ENCODE results near the gene RNF213. TPM values are rescaled to one million over a fixed set of nuclear protein-coding genes. Genes with fewer than 3 reads are reported as not detected.

Gene RNF213
- total and polyA plus RNA-seq, 4 donors: 18.2 to 104 (median 33.5) TPM

- TF ChIP-seq, protein P1, sequence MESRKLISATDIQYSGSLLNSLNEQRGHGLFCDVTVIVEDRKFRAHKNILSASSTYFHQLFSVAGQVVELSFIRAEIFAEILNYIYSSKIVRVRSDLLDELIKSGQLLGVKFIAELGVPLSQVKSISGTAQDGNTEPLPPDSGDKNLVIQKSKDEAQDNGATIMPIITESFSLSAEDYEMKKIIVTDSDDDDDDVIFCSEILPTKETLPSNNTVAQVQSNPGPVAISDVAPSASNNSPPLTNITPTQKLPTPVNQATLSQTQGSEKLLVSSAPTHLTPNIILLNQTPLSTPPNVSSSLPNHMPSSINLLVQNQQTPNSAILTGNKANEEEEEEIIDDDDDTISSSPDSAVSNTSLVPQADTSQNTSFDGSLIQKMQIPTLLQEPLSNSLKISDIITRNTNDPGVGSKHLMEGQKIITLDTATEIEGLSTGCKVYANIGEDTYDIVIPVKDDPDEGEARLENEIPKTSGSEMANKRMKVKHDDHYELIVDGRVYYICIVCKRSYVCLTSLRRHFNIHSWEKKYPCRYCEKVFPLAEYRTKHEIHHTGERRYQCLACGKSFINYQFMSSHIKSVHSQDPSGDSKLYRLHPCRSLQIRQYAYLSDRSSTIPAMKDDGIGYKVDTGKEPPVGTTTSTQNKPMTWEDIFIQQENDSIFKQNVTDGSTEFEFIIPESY (IDR thresholded peaks at IDR 0.05): no peak
- no peak for TF ChIP-seq ATF3 (IDR thresholded peaks at IDR 0.05)
- no peak for TF ChIP-seq TAF1 (conservative IDR thresholded peaks at IDR 0.05)
Measured at GRCh38 chr17:80381416-80381923, 120.8 kb downstream of the RNF213 start (continued).

DNA sequence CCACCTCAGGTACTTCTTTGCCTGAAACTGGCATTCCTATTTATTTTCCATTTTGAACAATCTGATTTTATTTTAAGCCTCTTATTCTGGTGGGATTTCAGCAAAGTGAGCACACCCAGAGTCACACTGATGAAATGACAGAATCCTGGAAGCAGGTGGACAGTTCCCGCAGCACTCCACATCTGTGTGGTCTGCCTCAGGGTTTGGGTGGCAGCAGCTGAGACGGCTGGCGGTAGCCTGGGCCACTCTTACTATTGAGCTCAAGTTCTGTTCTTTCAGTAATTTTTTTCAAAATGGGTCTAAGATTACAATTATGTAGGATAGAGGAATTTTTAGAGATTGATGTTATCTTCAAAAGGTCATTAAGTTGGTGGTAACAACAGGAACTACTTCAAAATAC, 121.8 kb downstream of the RNF213 start:
- Histone ChIP-seq H3K4me1 (ENCODE audit: control insufficient read depth in 4 of 4, insufficient read depth in 4 of 4, low read length in 3 of 4) (no peaks in the 10 kb centered on the region), H3K27ac (ENCODE audit: low read depth in 1 of 2, low read length in 2 of 2) (no peak overlapping the region), H3K27me3 (ENCODE audit: control insufficient read depth in 4 of 4, insufficient read depth in 4 of 4, low read length in 3 of 4) (no peaks in the 10 kb centered on the region), H3K9ac (ENCODE audit: low read depth in 1 of 2, low read length in 2 of 2) (no peak overlapping the region), H3K4me3 (ENCODE audit: low read depth in 1 of 3, low read length in 3 of 3) (no peak overlapping the region), H3K9me3 (ENCODE audit: control insufficient read depth in 4 of 4, low read length in 3 of 4) (no peaks in the 10 kb centered on the region), H3K36me3 (ENCODE audit: control insufficient read depth in 4 of 4, insufficient read depth in 3 of 4, low read depth in 1 of 4, low read length in 3 of 4) (peaks cover 14 to 97% (median 83%) of the 10 kb centered on the region in 4 donors)
- TF ChIP-seq RXRA (IDR thresholded peaks at IDR 0.05) (no peak), NR2F2 (IDR thresholded peaks at IDR 0.05) (no peak), FOXA1 (IDR thresholded peaks at IDR 0.05) (no peak), REST (IDR thresholded peaks at IDR 0.05) (no peak), YY1 (IDR thresholded peaks at IDR 0.05) (no peak)
- TF ChIP-seq, protein P2, sequence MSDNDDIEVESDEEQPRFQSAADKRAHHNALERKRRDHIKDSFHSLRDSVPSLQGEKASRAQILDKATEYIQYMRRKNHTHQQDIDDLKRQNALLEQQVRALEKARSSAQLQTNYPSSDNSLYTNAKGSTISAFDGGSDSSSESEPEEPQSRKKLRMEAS (IDR thresholded peaks at IDR 0.05): no peak
- TF ChIP-seq, protein P3, sequence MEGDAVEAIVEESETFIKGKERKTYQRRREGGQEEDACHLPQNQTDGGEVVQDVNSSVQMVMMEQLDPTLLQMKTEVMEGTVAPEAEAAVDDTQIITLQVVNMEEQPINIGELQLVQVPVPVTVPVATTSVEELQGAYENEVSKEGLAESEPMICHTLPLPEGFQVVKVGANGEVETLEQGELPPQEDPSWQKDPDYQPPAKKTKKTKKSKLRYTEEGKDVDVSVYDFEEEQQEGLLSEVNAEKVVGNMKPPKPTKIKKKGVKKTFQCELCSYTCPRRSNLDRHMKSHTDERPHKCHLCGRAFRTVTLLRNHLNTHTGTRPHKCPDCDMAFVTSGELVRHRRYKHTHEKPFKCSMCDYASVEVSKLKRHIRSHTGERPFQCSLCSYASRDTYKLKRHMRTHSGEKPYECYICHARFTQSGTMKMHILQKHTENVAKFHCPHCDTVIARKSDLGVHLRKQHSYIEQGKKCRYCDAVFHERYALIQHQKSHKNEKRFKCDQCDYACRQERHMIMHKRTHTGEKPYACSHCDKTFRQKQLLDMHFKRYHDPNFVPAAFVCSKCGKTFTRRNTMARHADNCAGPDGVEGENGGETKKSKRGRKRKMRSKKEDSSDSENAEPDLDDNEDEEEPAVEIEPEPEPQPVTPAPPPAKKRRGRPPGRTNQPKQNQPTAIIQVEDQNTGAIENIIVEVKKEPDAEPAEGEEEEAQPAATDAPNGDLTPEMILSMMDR (IDR thresholded peaks at IDR 0.05; ENCODE audit: low read depth, low read length, missing input control): no peak
- DNase-seq (ENCODE audit: low spot score): no peak
- 98% methylated on average over 3 of the region's 3 CpGs for WGBS

- H3K27me3 ChIP-seq (ENCODE audit: control insufficient read depth in 4 of 4, insufficient read depth in 4 of 4, low read length in 3 of 4): no peaks in the 10 kb centered on the region
- no peak for TF ChIP-seq EGR1 (IDR thresholded peaks at IDR 0.05; ENCODE audit: low read depth in 2 of 2)
- no peak for TF ChIP-seq HNF4A (conservative IDR thresholded peaks at IDR 0.05)
- TF ChIP-seq NR2F2 (IDR thresholded peaks at IDR 0.05): no peak
- TF ChIP-seq, protein P3 (IDR thresholded peaks at IDR 0.05; ENCODE audit: low read depth, low read length, missing input control): no peak
- TF ChIP-seq GABPA (IDR thresholded peaks at IDR 0.05 in 1 of 2, conservative IDR thresholded peaks at IDR 0.05 in 1 of 2): no peak
- TF ChIP-seq TAF1 (conservative IDR thresholded peaks at IDR 0.05): no peak
- no peak for TF ChIP-seq YY1 (IDR thresholded peaks at IDR 0.05)
- TF ChIP-seq ATF3 (IDR thresholded peaks at IDR 0.05): no peak
- TF ChIP-seq JUND (IDR thresholded peaks at IDR 0.05): no peak
- TF ChIP-seq HNF4G (IDR thresholded peaks at IDR 0.05): no peak
- TF ChIP-seq, protein P1 (IDR thresholded peaks at IDR 0.05): no peak
- no peak for TF ChIP-seq RAD21 (IDR thresholded peaks at IDR 0.05)
Measured at GRCh38 chr17:80382956-80383355, 122.3 kb downstream of the RNF213 start.

More at GRCh38 chr17:80382956-80383355, 122.3 kb downstream of the RNF213 start:
- Histone ChIP-seq H3K27ac (ENCODE audit: low read depth in 1 of 2, low read length in 2 of 2) (no peak overlapping the region), H3K9me3 (ENCODE audit: control insufficient read depth in 4 of 4, low read length in 3 of 4) (no peaks in the 10 kb centered on the region), H3K4me1 (ENCODE audit: control insufficient read depth in 4 of 4, insufficient read depth in 4 of 4, low read length in 3 of 4) (no peaks in the 10 kb centered on the region), H3K4me3 (ENCODE audit: low read depth in 1 of 3, low read length in 3 of 3) (no peak overlapping the region), H3K9ac (ENCODE audit: low read depth in 1 of 2, low read length in 2 of 2) (no peak overlapping the region), H3K36me3 (ENCODE audit: control insufficient read depth in 4 of 4, insufficient read depth in 3 of 4, low read depth in 1 of 4, low read length in 3 of 4) (peaks cover 13 to 95% (median 81%) of the 10 kb centered on the region in 4 donors)
- DNase-seq (ENCODE audit: low spot score): no peak
- 95% methylated on average over 8 of the region's 8 CpGs for WGBS

Measured in liver (tissue), 9 donors.